H1 (cell line): ENCODE results near the gene LRP1-AS. TPM values are rescaled to one million over a fixed set of nuclear protein-coding genes. Genes with fewer than 3 reads are reported as not detected.

Source experiments
- ATF2 ChIP-seq: IDR thresholded peaks from 2 replicates; pipeline ENCODE4 v1.6.1; 2012; ENCODE audit warnings: low read length, inconsistent platforms
- BCL11A ChIP-seq, 2 experiments: IDR thresholded peaks; one replicate each; pipeline ENCODE4 v1.6.1; 2011; ENCODE audit warnings: low read depth in 2 of 2, low read length in 2 of 2, mild to moderate bottlenecking in 2 of 2
- polyA plus RNA-seq, 7 experiments: library from polyadenylated mRNA; depleted of rRNA in 3 of 7; stranded (reverse) in 5 of 7; unstranded in 2 of 7; fragments of >200 nt in 5 of 7; fragments of 200-250 nt in 2 of 7; gene quantifications; 1 replicate in 5 of 7; 2 replicates in 1 of 7; 4 replicates in 1 of 7; pipeline versions ENCODE4 v1.2.1 to v1.2.3, GENCODE V29; 2011 to 2013; ENCODE audit warnings: missing spikeins in 2 of 7, mixed read lengths in 2 of 7
- total RNA-seq: library from RNA; stranded (reverse); fragmentation: NEBNext Ultra II Directional; extraction: Animal tissue kit (Norgen Biotek cat#: 25700); gene quantifications from 2 replicates; pipeline ENCODE4 v1.2.1, GENCODE V29; 2021
- TF ChIP-seq, protein P1 (sequence below): fragments of 300-600 bp; sonication (generic); IDR thresholded peaks from 2 replicates; pipeline ENCODE4 v1.7.1; 2012; ENCODE audit warnings: low read length, moderate library complexity, mild to moderate bottlenecking, inconsistent platforms; ENCODE audit not compliant: insufficient replicate concordance

LRP1-AS gene
- total and polyA plus RNA-seq, 2 of the 8 experiments (the other 6 are each of a cell fraction or from before 2014, with no cell fraction given): not detected

DNA sequence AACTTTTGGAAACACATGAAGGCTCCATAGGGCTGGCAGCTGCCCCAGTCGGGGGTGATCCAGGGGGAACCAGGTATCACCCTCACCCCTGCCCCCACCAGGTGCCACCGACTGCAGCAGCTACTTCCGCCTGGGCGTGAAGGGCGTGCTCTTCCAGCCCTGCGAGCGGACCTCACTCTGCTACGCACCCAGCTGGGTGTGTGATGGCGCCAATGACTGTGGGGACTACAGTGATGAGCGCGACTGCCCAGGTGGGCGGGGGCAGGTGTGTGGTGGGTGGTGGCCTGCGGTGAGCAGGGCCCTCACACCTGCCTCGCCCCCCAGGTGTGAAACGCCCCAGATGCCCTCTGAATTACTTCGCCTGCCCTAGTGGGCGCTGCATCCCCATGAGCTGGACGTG, 46.8 kb upstream of the LRP1-AS start (continued):
- TF ChIP-seq, protein P1, sequence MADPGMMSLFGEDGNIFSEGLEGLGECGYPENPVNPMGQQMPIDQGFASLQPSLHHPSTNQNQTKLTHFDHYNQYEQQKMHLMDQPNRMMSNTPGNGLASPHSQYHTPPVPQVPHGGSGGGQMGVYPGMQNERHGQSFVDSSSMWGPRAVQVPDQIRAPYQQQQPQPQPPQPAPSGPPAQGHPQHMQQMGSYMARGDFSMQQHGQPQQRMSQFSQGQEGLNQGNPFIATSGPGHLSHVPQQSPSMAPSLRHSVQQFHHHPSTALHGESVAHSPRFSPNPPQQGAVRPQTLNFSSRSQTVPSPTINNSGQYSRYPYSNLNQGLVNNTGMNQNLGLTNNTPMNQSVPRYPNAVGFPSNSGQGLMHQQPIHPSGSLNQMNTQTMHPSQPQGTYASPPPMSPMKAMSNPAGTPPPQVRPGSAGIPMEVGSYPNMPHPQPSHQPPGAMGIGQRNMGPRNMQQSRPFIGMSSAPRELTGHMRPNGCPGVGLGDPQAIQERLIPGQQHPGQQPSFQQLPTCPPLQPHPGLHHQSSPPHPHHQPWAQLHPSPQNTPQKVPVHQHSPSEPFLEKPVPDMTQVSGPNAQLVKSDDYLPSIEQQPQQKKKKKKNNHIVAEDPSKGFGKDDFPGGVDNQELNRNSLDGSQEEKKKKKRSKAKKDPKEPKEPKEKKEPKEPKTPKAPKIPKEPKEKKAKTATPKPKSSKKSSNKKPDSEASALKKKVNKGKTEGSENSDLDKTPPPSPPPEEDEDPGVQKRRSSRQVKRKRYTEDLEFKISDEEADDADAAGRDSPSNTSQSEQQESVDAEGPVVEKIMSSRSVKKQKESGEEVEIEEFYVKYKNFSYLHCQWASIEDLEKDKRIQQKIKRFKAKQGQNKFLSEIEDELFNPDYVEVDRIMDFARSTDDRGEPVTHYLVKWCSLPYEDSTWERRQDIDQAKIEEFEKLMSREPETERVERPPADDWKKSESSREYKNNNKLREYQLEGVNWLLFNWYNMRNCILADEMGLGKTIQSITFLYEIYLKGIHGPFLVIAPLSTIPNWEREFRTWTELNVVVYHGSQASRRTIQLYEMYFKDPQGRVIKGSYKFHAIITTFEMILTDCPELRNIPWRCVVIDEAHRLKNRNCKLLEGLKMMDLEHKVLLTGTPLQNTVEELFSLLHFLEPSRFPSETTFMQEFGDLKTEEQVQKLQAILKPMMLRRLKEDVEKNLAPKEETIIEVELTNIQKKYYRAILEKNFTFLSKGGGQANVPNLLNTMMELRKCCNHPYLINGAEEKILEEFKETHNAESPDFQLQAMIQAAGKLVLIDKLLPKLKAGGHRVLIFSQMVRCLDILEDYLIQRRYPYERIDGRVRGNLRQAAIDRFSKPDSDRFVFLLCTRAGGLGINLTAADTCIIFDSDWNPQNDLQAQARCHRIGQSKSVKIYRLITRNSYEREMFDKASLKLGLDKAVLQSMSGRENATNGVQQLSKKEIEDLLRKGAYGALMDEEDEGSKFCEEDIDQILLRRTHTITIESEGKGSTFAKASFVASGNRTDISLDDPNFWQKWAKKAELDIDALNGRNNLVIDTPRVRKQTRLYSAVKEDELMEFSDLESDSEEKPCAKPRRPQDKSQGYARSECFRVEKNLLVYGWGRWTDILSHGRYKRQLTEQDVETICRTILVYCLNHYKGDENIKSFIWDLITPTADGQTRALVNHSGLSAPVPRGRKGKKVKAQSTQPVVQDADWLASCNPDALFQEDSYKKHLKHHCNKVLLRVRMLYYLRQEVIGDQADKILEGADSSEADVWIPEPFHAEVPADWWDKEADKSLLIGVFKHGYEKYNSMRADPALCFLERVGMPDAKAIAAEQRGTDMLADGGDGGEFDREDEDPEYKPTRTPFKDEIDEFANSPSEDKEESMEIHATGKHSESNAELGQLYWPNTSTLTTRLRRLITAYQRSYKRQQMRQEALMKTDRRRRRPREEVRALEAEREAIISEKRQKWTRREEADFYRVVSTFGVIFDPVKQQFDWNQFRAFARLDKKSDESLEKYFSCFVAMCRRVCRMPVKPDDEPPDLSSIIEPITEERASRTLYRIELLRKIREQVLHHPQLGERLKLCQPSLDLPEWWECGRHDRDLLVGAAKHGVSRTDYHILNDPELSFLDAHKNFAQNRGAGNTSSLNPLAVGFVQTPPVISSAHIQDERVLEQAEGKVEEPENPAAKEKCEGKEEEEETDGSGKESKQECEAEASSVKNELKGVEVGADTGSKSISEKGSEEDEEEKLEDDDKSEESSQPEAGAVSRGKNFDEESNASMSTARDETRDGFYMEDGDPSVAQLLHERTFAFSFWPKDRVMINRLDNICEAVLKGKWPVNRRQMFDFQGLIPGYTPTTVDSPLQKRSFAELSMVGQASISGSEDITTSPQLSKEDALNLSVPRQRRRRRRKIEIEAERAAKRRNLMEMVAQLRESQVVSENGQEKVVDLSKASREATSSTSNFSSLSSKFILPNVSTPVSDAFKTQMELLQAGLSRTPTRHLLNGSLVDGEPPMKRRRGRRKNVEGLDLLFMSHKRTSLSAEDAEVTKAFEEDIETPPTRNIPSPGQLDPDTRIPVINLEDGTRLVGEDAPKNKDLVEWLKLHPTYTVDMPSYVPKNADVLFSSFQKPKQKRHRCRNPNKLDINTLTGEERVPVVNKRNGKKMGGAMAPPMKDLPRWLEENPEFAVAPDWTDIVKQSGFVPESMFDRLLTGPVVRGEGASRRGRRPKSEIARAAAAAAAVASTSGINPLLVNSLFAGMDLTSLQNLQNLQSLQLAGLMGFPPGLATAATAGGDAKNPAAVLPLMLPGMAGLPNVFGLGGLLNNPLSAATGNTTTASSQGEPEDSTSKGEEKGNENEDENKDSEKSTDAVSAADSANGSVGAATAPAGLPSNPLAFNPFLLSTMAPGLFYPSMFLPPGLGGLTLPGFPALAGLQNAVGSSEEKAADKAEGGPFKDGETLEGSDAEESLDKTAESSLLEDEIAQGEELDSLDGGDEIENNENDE: no peak
- no peak for TF ChIP-seq BCL11A (IDR thresholded peaks at IDR 0.05; ENCODE audit: low read depth in 2 of 2, low read length in 2 of 2)
- TF ChIP-seq ATF2: no peak
